Forelimb muscle (tissue), 1 donor: ENCODE measurements around the gene CGB8. TPM values are rescaled to one million over a fixed set of nuclear protein-coding genes. Genes with fewer than 3 reads are reported as not detected.

ENCODE experiments used
- DNase-seq: peaks from one replicate; pipeline ENCODE4 v3.0.0-alpha.2; 2013; ENCODE audit warnings: low read depth
- polyA plus RNA-seq: library from polyadenylated mRNA; unstranded; fragments of 120-200 nt; gene quantifications from one replicate; pipeline ENCODE4 v1.2.1, GENCODE V29; 2013; ENCODE audit not compliant: insufficient read length

Gene CGB8
- polyA plus RNA-seq, 1 donor, result not detected

GRCh38 chr19:49006905-49007304 is 42.0 kb downstream of the CGB8 start:
- no peak for DNase-seq

GRCh38 chr19:49004964-49005614 is 43.8 kb downstream of the CGB8 start:
- no peak for DNase-seq

- no peak for DNase-seq
These were observed 44.8 kb downstream of the CGB8 start for GRCh38 chr19:49004133-49004532.

- DNase-seq, result no peak
These were observed 49.2 kb downstream of the CGB8 start for GRCh38 chr19:48999481-49000325.

GRCh38 chr19:48997972-48998371 is 50.9 kb downstream of the CGB8 start:
- DNase-seq, result no peak

Other genes starting within 250 kb of the CGB8 start
- 25.6 TPM for gene BCAT2, start 238.1 kb downstream of the CGB8 start, polyA plus RNA-seq
- gene HSD17B14, start 212.6 kb downstream of the CGB8 start, polyA plus RNA-seq, result 3.1 TPM
- gene PLEKHA4, start 180.5 kb downstream of the CGB8 start, polyA plus RNA-seq, result 28.0 TPM
- gene PPP1R15A, start 176.7 kb downstream of the CGB8 start, polyA plus RNA-seq, result 45.9 TPM
- not detected for gene TULP2, start 150.4 kb downstream of the CGB8 start, polyA plus RNA-seq
- gene NUCB1, start 148.8 kb downstream of the CGB8 start, polyA plus RNA-seq, result 152 TPM
- 0.54 TPM for gene DHDH, start 115.4 kb downstream of the CGB8 start, polyA plus RNA-seq
- gene BAX, start 94.2 kb downstream of the CGB8 start, polyA plus RNA-seq, result 40.7 TPM
- 520 TPM for gene FTL, start 83.8 kb downstream of the CGB8 start, polyA plus RNA-seq
- 89.0 TPM for gene GYS1, start 55.8 kb downstream of the CGB8 start, polyA plus RNA-seq
- 55.3 TPM for gene RUVBL2, start 55.2 kb downstream of the CGB8 start, polyA plus RNA-seq
- gene LHB, start 32.0 kb downstream of the CGB8 start, polyA plus RNA-seq, result not detected
- gene CGB3, start 24.8 kb downstream of the CGB8 start, polyA plus RNA-seq, result not detected
- gene CGB2, start 17.2 kb downstream of the CGB8 start, polyA plus RNA-seq, result not detected
- gene CGB1, start 12.2 kb downstream of the CGB8 start, polyA plus RNA-seq, result not detected
- gene CGB5, start 5.3 kb downstream of the CGB8 start, polyA plus RNA-seq, result not detected
- gene CGB7, start 8.6 kb upstream of the CGB8 start, polyA plus RNA-seq, result 1.5 TPM
- 6.5 TPM for gene NTF4, start 15.7 kb upstream of the CGB8 start, polyA plus RNA-seq
- gene KCNA7, start 23.6 kb upstream of the CGB8 start, polyA plus RNA-seq, result 10.4 TPM
- 218 TPM for gene SNRNP70, start 36.3 kb upstream of the CGB8 start, polyA plus RNA-seq
- gene LIN7B, start 65.3 kb upstream of the CGB8 start, polyA plus RNA-seq, result 16.1 TPM
- 0.33 TPM for gene C19orf73, start 70.0 kb upstream of the CGB8 start, polyA plus RNA-seq
- gene PPFIA3, start 70.4 kb upstream of the CGB8 start, polyA plus RNA-seq, result 7.8 TPM
- 178 TPM for gene HRC, start 106.3 kb upstream of the CGB8 start, polyA plus RNA-seq
- gene TRPM4, start 108.7 kb upstream of the CGB8 start, polyA plus RNA-seq, result 32.7 TPM